Skin of body (tissue), 2 donors: ENCODE results near the gene METTL13. TPM values are rescaled to one million over a fixed set of nuclear protein-coding genes. Genes with fewer than 3 reads are reported as not detected.

Source experiments
- small RNA-seq: library from RNA; depleted of rRNA; stranded (forward); fragments of <200 nt; gene quantifications from one replicate; pipeline ENCODE3, GENCODE V24; 2014; ENCODE audit warnings: low replicate concordance
- total RNA-seq: library from RNA; depleted of rRNA; stranded (reverse); fragments of >200 nt; gene quantifications from one replicate; pipeline ENCODE4 v1.2.3, GENCODE V29; 2014

METTL13 gene
- total RNA-seq, 1 donor from 2014 or later, result 14.9 TPM

Small RNA genes lying within 50 kb of the gene (small RNA-seq; reads per million reads assigned to genes)
- not detected for gene RF00601

Other genes starting within 250 kb of the METTL13 start
- not detected for gene MYOCOS, start 159.4 kb upstream of the METTL13 start, total RNA-seq
- gene MYOC, start 129.0 kb upstream of the METTL13 start, total RNA-seq, result 0.30 TPM
- gene VAMP4, start 39.6 kb upstream of the METTL13 start, total RNA-seq, result 13.1 TPM
- 5.2 TPM for gene DNM3, start 59.8 kb downstream of the METTL13 start, total RNA-seq